Measurements from ENCODE around the gene TRIM47. TPM values are rescaled to one million over a fixed set of nuclear protein-coding genes. Genes with fewer than 3 reads are reported as not detected.

The TRIM47 gene
- total RNA-seq, 2 donors from 2014 or later, result 33.7 to 71.5 TPM

GRCh38 chr17:75899353-75899752 lies 21.0 kb upstream of the TRIM47 start:
- no peak overlapping the region for H3K4me3 ChIP-seq
- H3K9me3 ChIP-seq, result no peaks in the 10 kb centered on the region
- H3K27me3 ChIP-seq, result no peaks in the 10 kb centered on the region
- no peak for TF ChIP-seq CTCF (IDR thresholded peaks at IDR 0.05)
- DNase-seq, result no peak
- H3K36me3 ChIP-seq, result peaks cover 12% of the 10 kb centered on the region
- peaks cover 13% of the 10 kb centered on the region for H3K4me1 ChIP-seq
- intact Hi-C loops (cut with DNase I), result no loop called here
- no peak overlapping the region for H3K9ac ChIP-seq (ENCODE audit: low read depth in 2 of 2, low read length in 2 of 2)
- no peak overlapping the region for H3K27ac ChIP-seq

GRCh38 chr17:75898791-75899190 lies 20.4 kb upstream of the TRIM47 start:
- Histone ChIP-seq H3K27ac (no peak overlapping the region), H3K36me3 (peaks cover 12% of the 10 kb centered on the region), H3K9me3 (no peaks in the 10 kb centered on the region), H3K4me1 (peaks cover 12% of the 10 kb centered on the region), H3K9ac (ENCODE audit: low read depth in 2 of 2, low read length in 2 of 2) (no peak overlapping the region), H3K27me3 (no peaks in the 10 kb centered on the region), H3K4me3 (no peak overlapping the region)
- DNase-seq, result no peak
- intact Hi-C loops (cut with DNase I), result no loop called here
- TF ChIP-seq CTCF (IDR thresholded peaks at IDR 0.05), result no peak

GRCh38 chr17:75898065-75898464 lies 19.7 kb upstream of the TRIM47 start:
- no peak for DNase-seq
- Histone ChIP-seq H3K9me3 (no peaks in the 10 kb centered on the region), H3K4me3 (no peak overlapping the region), H3K9ac (ENCODE audit: low read depth in 2 of 2, low read length in 2 of 2) (no peak overlapping the region), H3K27ac (no peak overlapping the region), H3K4me1 (peaks cover 8% of the 10 kb centered on the region), H3K36me3 (peaks cover 12% of the 10 kb centered on the region), H3K27me3 (no peaks in the 10 kb centered on the region)
- TF ChIP-seq CTCF (IDR thresholded peaks at IDR 0.05), result no peak
- intact Hi-C loops (cut with DNase I), result no loop called here

- H3K4me1 ChIP-seq, result peaks cover 8% of the 10 kb centered on the region
- H3K27me3 ChIP-seq, result no peaks in the 10 kb centered on the region
- intact Hi-C loops (cut with DNase I), result no loop called here
- peak overlapping the region; percentile 92 for H3K27ac ChIP-seq
- DNase-seq, result peak; percentile 53
- peak overlapping the region; percentile 73 for H3K4me3 ChIP-seq
- no peaks in the 10 kb centered on the region for H3K9me3 ChIP-seq
- peak overlapping the region; percentile 61 to 83 for H3K9ac ChIP-seq (ENCODE audit: low read depth in 2 of 2, low read length in 2 of 2)
- no peak for TF ChIP-seq CTCF (IDR thresholded peaks at IDR 0.05)
- H3K36me3 ChIP-seq, result peaks cover 12% of the 10 kb centered on the region
These were observed 19.0 kb upstream of the TRIM47 start for GRCh38 chr17:75897160-75898019.

GRCh38 chr17:75896415-75897159 lies 18.2 kb upstream of the TRIM47 start, which contains the start of gene TRIM65:
TRIM65 (minus strand) TSS chr17:75896951; CDS start chr17:75896937, 14 bp downstream.
- intact Hi-C loops (cut with DNase I), result no loop called here
- H3K36me3 ChIP-seq, result peaks cover 12% of the 10 kb centered on the region

More at GRCh38 chr17:75896415-75897159, 18.2 kb upstream of the TRIM47 start, which contains the start of gene TRIM65:
- no peak for TF ChIP-seq CTCF (IDR thresholded peaks at IDR 0.05)
- Histone ChIP-seq H3K27me3 (no peaks in the 10 kb centered on the region), H3K4me3 (peak within 1 kb of the TSS; percentile 73), H3K9me3 (no peaks in the 10 kb centered on the region), H3K27ac (peak within 1 kb of the TSS; percentile 92), H3K4me1 (peaks cover 8% of the 10 kb centered on the region), H3K9ac (ENCODE audit: low read depth in 2 of 2, low read length in 2 of 2) (peak within 1 kb of the TSS; percentile 71 to 83)
- DNase-seq, result peak; percentile 84

All from colonic mucosa (tissue), 4 donors.